PC-3 (cell line): Measurements from ENCODE around the gene CDK19. TPM values are rescaled to one million over a fixed set of nuclear protein-coding genes. Genes with fewer than 3 reads are reported as not detected.

Experiments
- ATAC-seq: fragments of 200-7000 bp; cut with Tn5 transposase; 2 replicates; pipeline ENCODE4 v1.9.1; 2020; ENCODE audit warnings: mild to moderate bottlenecking, moderate library complexity
- BruUV-seq: library from RNA; stranded (reverse); fragments of 400-500 nt; replicated peaks from 2 replicates; lab custom pipeline; 2021; lab: Mats Ljungman, UMichigan
- CTCF ChIA-PET: fragments of 300-600 bp; sonication (Branson Sonifier 250); formaldehyde crosslinking; loops from one replicate; lab custom pipeline; 2022; ENCODE audit warnings: antibody characterized with exemption; lab: Charles Lee
- POLR2A ChIA-PET: fragments of 300-600 bp; sonication (Branson Sonifier 250); formaldehyde crosslinking; loops from one replicate; lab custom pipeline; 2022; ENCODE audit warnings: antibody characterized with exemption; ENCODE audit not compliant: unreplicated experiment; lab: Charles Lee
- DNase-seq: peaks from one replicate; pipeline ENCODE4 v3.0.0-alpha.2; 2015
- H2AFZ ChIP-seq: fragments of 300-600 bp; sonication (generic); 2 replicates; pipeline ENCODE4 v1.6.0; 2016; ENCODE audit warnings: antibody characterized with exemption, low read length
- H3F3A ChIP-seq: fragments of 300-600 bp; sonication (generic); one replicate; pipeline ENCODE4 v1.6.0; 2017; ENCODE audit warnings: antibody characterized with exemption, low read length, control low read depth, mild to moderate bottlenecking; ENCODE audit not compliant: unreplicated experiment
- H3K27ac ChIP-seq: fragments of 300-600 bp; sonication (generic); 2 replicates; pipeline ENCODE4 v1.5.1; 2016; ENCODE audit warnings: mild to moderate bottlenecking, low read length
- H3K27me3 ChIP-seq: fragments of 300-600 bp; sonication (generic); 2 replicates; pipeline ENCODE4 v1.6.1; 2016; ENCODE audit warnings: low read length, mixed read lengths
- H3K36me3 ChIP-seq: fragments of 300-600 bp; sonication (generic); 2 replicates; pipeline ENCODE4 v1.6.1; 2016; ENCODE audit warnings: low read depth, mixed run types, low read length, mixed read lengths
- H3K4me1 ChIP-seq: fragments of 300-600 bp; sonication (generic); 2 replicates; pipeline ENCODE4 v1.5.1; 2016; ENCODE audit warnings: low read length; ENCODE audit not compliant: insufficient read depth
- H3K4me2 ChIP-seq: fragments of 300-600 bp; sonication (generic); 2 replicates; pipeline ENCODE4 v1.6.0; 2016; ENCODE audit warnings: low read length
- H3K4me3 ChIP-seq: fragments of 300-600 bp; sonication (generic); 2 replicates; pipeline ENCODE4 v1.5.1; 2016; ENCODE audit warnings: mild to moderate bottlenecking, low read length, mixed read lengths
- H3K79me2 ChIP-seq: fragments of 300-600 bp; sonication (generic); 2 replicates; pipeline ENCODE4 v1.6.1; 2017; ENCODE audit warnings: low read length, mixed read lengths
- H3K9ac ChIP-seq: fragments of 300-600 bp; sonication (generic); 2 replicates; pipeline ENCODE4 v1.6.0; 2016; ENCODE audit warnings: mild to moderate bottlenecking, low read length
- H3K9me2 ChIP-seq: fragments of 300-600 bp; sonication (generic); replicated peaks from 2 replicates; pipeline ENCODE4 v1.6.1; 2016; ENCODE audit warnings: mixed run types, low read length, mixed read lengths
- H3K9me3 ChIP-seq: fragments of 300-600 bp; sonication (generic); 2 replicates; pipeline ENCODE4 v1.6.1; 2016; ENCODE audit warnings: low read length, mixed read lengths
- H4K20me1 ChIP-seq: fragments of 300-600 bp; sonication (generic); 2 replicates; pipeline ENCODE4 v1.6.1; 2016; ENCODE audit warnings: low read length, mixed read lengths
- CTCF ChIP-seq: fragments of 300-600 bp; sonication (generic); conservative IDR thresholded peaks from 2 replicates; pipeline ENCODE4 v1.5.1; 2017; ENCODE audit warnings: antibody characterized with exemption, low read depth, mild to moderate bottlenecking, low read length
- EZH2 ChIP-seq: fragments of 300-600 bp; sonication (generic); IDR thresholded peaks from one replicate; pipeline ENCODE4 v1.6.1; 2017; ENCODE audit warnings: antibody characterized with exemption, mild to moderate bottlenecking, low read length; ENCODE audit not compliant: unreplicated experiment
- EZH2phosphoT487 ChIP-seq: fragments of 300-600 bp; sonication (generic); IDR thresholded peaks from 2 replicates; pipeline ENCODE4 v1.6.1; 2018; ENCODE audit warnings: mild to moderate bottlenecking, antibody characterized with exemption, low read length, borderline replicate concordance
- intact Hi-C: fragments of 100-400 bp; cut with micrococcal nuclease; formaldehyde crosslinking; loops from 2 replicates; pipeline ENCODE4 v1.9.0; 2023
- total RNA-seq: library from RNA; depleted of rRNA; stranded (reverse); fragments of >200 nt; gene quantifications from 2 replicates; pipeline ENCODE4 v1.2.3, GENCODE V29; 2014

CDK19 gene
- total RNA-seq, 1 experiment from 2014 or later: 4.2 TPM

- ChIA-PET POLR2A (interaction anchor here (0.6 to 2.1 kb wide), 7 partner anchors 17 to 331 kb away, joined by 3 to 33 read pairs (median 4); partner anchors contain the start of genes AMD1 and GTF3C6), CTCF (interaction anchor here (1.0 kb wide), 1 partner anchor 130 kb away, joined by 4 read pairs; no protein-coding TSS in a partner anchor)
- Histone ChIP-seq H3K9me3 (no peaks in the 10 kb centered on the region), H3K27me3 (no peaks in the 10 kb centered on the region), H3K4me2 (peak overlapping the region; percentile 96), H3K79me2 (peaks cover 45% of the 10 kb centered on the region), H3K9ac (peak overlapping the region; percentile 77), H4K20me1 (no peaks in the 10 kb centered on the region), H3K9me2 (no peaks in the 10 kb centered on the region), H3F3A (no peaks in the 10 kb centered on the region), H3K27ac (peak overlapping the region; percentile 86; the same call in 1 of the 2 replicates), H2AFZ (peak overlapping the region; percentile 83), H3K36me3 (no peaks in the 10 kb centered on the region), H3K4me1 (peaks cover 29% of the 10 kb centered on the region), H3K4me3 (peak overlapping the region; percentile 94)
- no TSS peak for BruUV-seq
- intact Hi-C loops: loop anchor here (1.0 to 5.0 kb wide), 5 partner anchors 63 to 286 kb away; no protein-coding TSS in a partner anchor
- DNase-seq (peak; percentile 12), ATAC-seq (peak; percentile 4)
- TF ChIP-seq CTCF (no peak), EZH2 (no peak)
Measured at GRCh38 chr6:110814102-110815014, 911 bp downstream of the CDK19 start.

GRCh38 chr6:110813338-110814101 lies 1.7 kb downstream of the CDK19 start:
- POLR2A ChIA-PET: no interaction called here
- TF ChIP-seq CTCF (no peak), EZH2 (no peak), EZH2phosphoT487 (no peak)
- TSS peak; percentile 30 for BruUV-seq
- ATAC-seq (no peak), DNase-seq (peak; percentile 50)
- intact Hi-C loops: loop anchor here (2.0 kb wide), 3 partner anchors 113 to 285 kb away; no protein-coding TSS in a partner anchor
- Histone ChIP-seq H3K4me2 (peak overlapping the region; percentile 96), H4K20me1 (no peaks in the 10 kb centered on the region), H3K4me1 (peaks cover 29% of the 10 kb centered on the region), H3K4me3 (peak overlapping the region; percentile 94), H3K27ac (no peak overlapping the region), H3K36me3 (no peaks in the 10 kb centered on the region), H3K9me3 (no peaks in the 10 kb centered on the region), H3F3A (no peaks in the 10 kb centered on the region), H3K9me2 (no peaks in the 10 kb centered on the region), H3K27me3 (no peaks in the 10 kb centered on the region), H2AFZ (peak overlapping the region; percentile 83), H3K79me2 (peaks cover 47% of the 10 kb centered on the region), H3K9ac (peak overlapping the region; percentile 77)
- CTCF ChIA-PET: no interaction called here
